Smooth muscle cell (in vitro differentiated cells): ENCODE data around the gene CHL1. TPM values are rescaled to one million over a fixed set of nuclear protein-coding genes. Genes with fewer than 3 reads are reported as not detected.

Experiments used
- DNase-seq: peaks from one replicate; lab custom pipeline; 2025; ENCODE audit not compliant: unreplicated experiment; lab: John Stamatoyannopoulos, UW
- H2AFZ ChIP-seq: fragments of 200-600 bp; sonication (generic); 2 replicates; pipeline ENCODE4 v1.6.0; 2016; ENCODE audit warnings: antibody characterized with exemption, low read depth, mild to moderate bottlenecking
- H3F3A ChIP-seq: fragments of 200-600 bp; sonication (generic); 2 replicates; pipeline ENCODE4 v1.6.0; 2017; ENCODE audit warnings: antibody characterized with exemption, low read depth
- H3K27ac ChIP-seq: fragments of 200-600 bp; sonication (generic); 2 replicates; pipeline ENCODE4 v1.5.1; 2016; ENCODE audit warnings: low read depth, mild to moderate bottlenecking
- H3K27me3 ChIP-seq: fragments of 200-600 bp; sonication (generic); 2 replicates; pipeline ENCODE4 v1.6.1; 2016; ENCODE audit warnings: low read depth, mild to moderate bottlenecking
- H3K36me3 ChIP-seq: fragments of 200-600 bp; sonication (generic); 2 replicates; pipeline ENCODE4 v1.5.1; 2016; ENCODE audit warnings: low read depth
- H3K4me1 ChIP-seq: fragments of 200-600 bp; sonication (generic); 2 replicates; pipeline ENCODE4 v1.5.1; 2016; ENCODE audit warnings: low read depth
- H3K4me2 ChIP-seq: fragments of 200-600 bp; sonication (generic); 2 replicates; pipeline ENCODE4 v1.6.0; 2016; ENCODE audit warnings: mild to moderate bottlenecking
- H3K4me3 ChIP-seq: fragments of 200-600 bp; sonication (generic); 2 replicates; pipeline ENCODE4 v1.5.1; 2016; ENCODE audit warnings: mild to moderate bottlenecking
- H3K79me2 ChIP-seq: fragments of 200-600 bp; sonication (generic); 2 replicates; pipeline ENCODE4 v1.6.0; 2016; ENCODE audit warnings: low read depth, mild to moderate bottlenecking
- H3K9ac ChIP-seq: fragments of 200-600 bp; sonication (generic); 2 replicates; pipeline ENCODE4 v1.6.0; 2016; ENCODE audit warnings: low read depth
- H3K9me3 ChIP-seq: fragments of 200-600 bp; sonication (generic); replicated peaks from 2 replicates; pipeline ENCODE4 v1.5.1; 2016; ENCODE audit warnings: low read depth
- H4K20me1 ChIP-seq: fragments of 200-600 bp; sonication (generic); 2 replicates; pipeline ENCODE4 v1.6.0; 2016; ENCODE audit warnings: low read depth
- WGBS: methylation state at CpG from one replicate; pipeline ENCODE4 v1.1.7; 2016; ENCODE audit warnings: low lambda C conversion rate; 5-methylcytosine and 5-hydroxymethylcytosine counted together
- polyA plus RNA-seq: library from polyadenylated mRNA; unstranded; fragments of >200 nt; fragmentation: Nextera tagmentation; extraction: Ambion mirVana; gene quantifications from 2 replicates; pipeline ENCODE4 v1.2.1, GENCODE V29; 2016
- total RNA-seq: library from RNA; depleted of rRNA; stranded (reverse); fragments of >200 nt; gene quantifications from 2 replicates; pipeline ENCODE4 v1.2.3, GENCODE V29; 2014
- TF ChIP-seq, protein P1 (sequence below): fragments of 200-600 bp; sonication (generic); IDR thresholded peaks from 2 replicates; pipeline ENCODE4 v1.5.1; 2017; ENCODE audit warnings: borderline replicate concordance, mild to moderate bottlenecking, antibody characterized with exemption; ENCODE audit not compliant: insufficient read depth, poor library complexity, severe bottlenecking

CHL1 gene
- total and polyA plus RNA-seq, 2 experiments from 2014 or later = not detected

DNA sequence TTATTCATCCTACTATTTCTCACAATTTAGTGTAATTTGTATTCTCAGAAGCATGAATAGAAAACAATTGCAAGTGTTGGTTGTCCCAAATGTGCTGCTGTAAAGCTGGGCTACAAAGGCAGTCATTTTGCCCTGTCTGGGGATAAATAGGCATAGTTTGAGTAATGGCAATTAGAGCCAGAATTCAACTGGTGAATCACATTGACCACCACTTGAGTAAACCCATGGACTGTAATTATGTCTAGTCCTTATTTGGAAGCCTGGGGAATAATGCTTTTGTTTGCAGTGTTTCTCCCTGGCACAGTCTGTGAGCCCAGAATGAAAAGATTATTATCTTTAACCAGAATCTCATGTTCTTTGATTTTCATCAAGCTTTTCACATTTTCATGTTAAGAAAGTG, 30.5 kb upstream of the CHL1 start:
- Histone ChIP-seq H3F3A (no peaks in the 10 kb centered on the region), H3K79me2 (no peaks in the 10 kb centered on the region), H3K36me3 (no peaks in the 10 kb centered on the region), H3K4me1 (peaks cover 11% of the 10 kb centered on the region), H2AFZ (no peak overlapping the region), H3K9ac (no peak overlapping the region), H3K4me3 (no peak overlapping the region), H4K20me1 (no peaks in the 10 kb centered on the region), H3K27ac (no peak overlapping the region), H3K27me3 (peaks cover 8% of the 10 kb centered on the region), H3K4me2 (no peak overlapping the region), H3K9me3 (no peaks in the 10 kb centered on the region)
- DNase-seq = no peak
- TF ChIP-seq, protein P1, sequence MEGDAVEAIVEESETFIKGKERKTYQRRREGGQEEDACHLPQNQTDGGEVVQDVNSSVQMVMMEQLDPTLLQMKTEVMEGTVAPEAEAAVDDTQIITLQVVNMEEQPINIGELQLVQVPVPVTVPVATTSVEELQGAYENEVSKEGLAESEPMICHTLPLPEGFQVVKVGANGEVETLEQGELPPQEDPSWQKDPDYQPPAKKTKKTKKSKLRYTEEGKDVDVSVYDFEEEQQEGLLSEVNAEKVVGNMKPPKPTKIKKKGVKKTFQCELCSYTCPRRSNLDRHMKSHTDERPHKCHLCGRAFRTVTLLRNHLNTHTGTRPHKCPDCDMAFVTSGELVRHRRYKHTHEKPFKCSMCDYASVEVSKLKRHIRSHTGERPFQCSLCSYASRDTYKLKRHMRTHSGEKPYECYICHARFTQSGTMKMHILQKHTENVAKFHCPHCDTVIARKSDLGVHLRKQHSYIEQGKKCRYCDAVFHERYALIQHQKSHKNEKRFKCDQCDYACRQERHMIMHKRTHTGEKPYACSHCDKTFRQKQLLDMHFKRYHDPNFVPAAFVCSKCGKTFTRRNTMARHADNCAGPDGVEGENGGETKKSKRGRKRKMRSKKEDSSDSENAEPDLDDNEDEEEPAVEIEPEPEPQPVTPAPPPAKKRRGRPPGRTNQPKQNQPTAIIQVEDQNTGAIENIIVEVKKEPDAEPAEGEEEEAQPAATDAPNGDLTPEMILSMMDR = no peak

DNA sequence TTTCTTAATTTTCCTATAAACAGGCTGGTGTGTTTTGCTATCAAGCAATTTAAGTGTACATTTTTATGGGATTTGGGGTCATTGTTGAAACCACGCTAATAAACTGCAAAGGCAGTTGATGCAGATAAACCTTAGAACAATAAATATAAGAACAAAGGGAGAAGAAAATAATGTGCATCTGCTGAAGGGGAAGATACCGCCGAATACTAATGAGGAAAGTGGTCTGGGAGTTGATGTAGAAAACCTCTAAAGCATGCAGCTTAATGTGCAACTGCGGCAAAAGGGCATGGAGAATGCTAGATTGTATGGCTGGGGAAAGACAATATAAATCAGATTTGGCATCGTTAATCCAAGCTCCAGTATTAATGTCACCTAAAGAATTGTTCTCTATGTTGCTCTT, 29.8 kb upstream of the CHL1 start:
- WGBS = 84% methylated on average over 5 of the region's 5 CpGs
- Histone ChIP-seq H3K27me3 (peaks cover 8% of the 10 kb centered on the region), H2AFZ (no peak overlapping the region), H3K9ac (no peak overlapping the region), H3K27ac (no peak overlapping the region), H3K79me2 (no peaks in the 10 kb centered on the region), H3K4me1 (peaks cover 11% of the 10 kb centered on the region), H3K4me2 (no peak overlapping the region), H4K20me1 (no peaks in the 10 kb centered on the region), H3K4me3 (no peak overlapping the region), H3K36me3 (no peaks in the 10 kb centered on the region), H3K9me3 (no peaks in the 10 kb centered on the region), H3F3A (no peaks in the 10 kb centered on the region)
- DNase-seq = no peak
- TF ChIP-seq, protein P1 = no peak

DNA sequence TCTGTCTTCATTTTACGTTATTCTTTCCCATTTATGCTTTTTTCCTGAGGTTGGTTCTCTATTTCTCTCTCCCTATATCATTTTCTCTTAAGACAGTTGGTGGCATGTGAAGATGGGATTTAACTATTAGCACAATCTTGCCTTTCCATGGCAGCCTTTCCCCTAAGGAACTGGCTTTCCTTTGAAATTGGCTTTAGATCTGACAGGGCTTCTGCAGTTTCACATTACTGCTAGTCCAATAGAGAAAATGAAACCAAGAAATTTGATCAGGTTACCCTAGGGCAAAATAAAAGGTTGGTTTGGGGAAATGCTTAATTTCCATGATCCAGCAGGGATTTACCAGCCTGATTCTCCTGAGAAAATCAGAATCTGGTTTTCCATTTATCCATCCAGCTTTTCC, 22.7 kb upstream of the CHL1 start:
- Histone ChIP-seq H3K79me2 (no peaks in the 10 kb centered on the region), H3K36me3 (no peaks in the 10 kb centered on the region), H3K9me3 (no peaks in the 10 kb centered on the region), H4K20me1 (no peaks in the 10 kb centered on the region), H3K4me3 (no peak overlapping the region), H3K27me3 (peaks cover 8% of the 10 kb centered on the region), H2AFZ (no peak overlapping the region), H3F3A (no peaks in the 10 kb centered on the region), H3K9ac (no peak overlapping the region), H3K4me1 (no peaks in the 10 kb centered on the region), H3K4me2 (no peak overlapping the region), H3K27ac (no peak overlapping the region)
- DNase-seq = no peak
- 46% methylated on average over 1 of the region's 1 CpG for WGBS
- TF ChIP-seq, protein P1 = no peak

DNA sequence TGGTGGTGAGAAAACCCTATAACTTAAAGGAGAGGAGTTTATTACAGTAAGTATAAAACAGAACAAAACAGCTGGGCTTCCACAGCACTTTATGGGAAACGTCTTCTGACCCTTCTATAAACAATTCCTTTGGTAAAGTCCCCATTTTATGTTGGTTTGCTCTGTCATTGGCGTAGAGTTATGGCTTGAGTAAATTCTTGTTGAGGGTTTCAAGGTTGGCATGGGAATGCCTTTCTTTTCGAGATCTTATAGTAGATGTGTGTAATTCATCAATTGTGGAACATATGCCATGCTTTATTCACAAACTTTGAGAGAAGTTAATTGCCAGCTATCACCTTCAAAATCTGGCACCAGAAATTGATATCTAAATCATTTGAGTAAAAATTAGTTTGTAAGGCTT, 11.6 kb upstream of the CHL1 start:
- Histone ChIP-seq H3F3A (no peaks in the 10 kb centered on the region), H3K4me3 (no peak overlapping the region), H4K20me1 (no peaks in the 10 kb centered on the region), H3K4me2 (no peak overlapping the region), H3K79me2 (no peaks in the 10 kb centered on the region), H3K9me3 (no peaks in the 10 kb centered on the region), H3K9ac (no peak overlapping the region), H2AFZ (no peak overlapping the region), H3K36me3 (no peaks in the 10 kb centered on the region), H3K27ac (no peak overlapping the region), H3K27me3 (no peaks in the 10 kb centered on the region), H3K4me1 (no peaks in the 10 kb centered on the region)
- TF ChIP-seq, protein P1 = no peak
- WGBS = 75% methylated on average over 3 of the region's 3 CpGs
- no peak for DNase-seq
